H9 (cell line): Measurements from ENCODE around the gene GPR183. TPM values are rescaled to one million over a fixed set of nuclear protein-coding genes. Genes with fewer than 3 reads are reported as not detected.

Source experiments
- DNase-seq: peaks from one replicate; pipeline ENCODE4 v3.0.0-alpha.2; 2017
- H2AFZ ChIP-seq: one replicate; pipeline ENCODE4 v1.6.1; 2013; ENCODE audit warnings: mild to moderate bottlenecking, low read length, control low read depth, moderate library complexity
- H2AK5ac ChIP-seq: 2 replicates; pipeline ENCODE4 v1.6.1; 2013; ENCODE audit warnings: low read length, control low read depth, mixed read lengths; ENCODE audit not compliant: insufficient read length
- H2BK120ac ChIP-seq: one replicate; pipeline ENCODE4 v1.6.1; 2013; ENCODE audit warnings: low read depth, mild to moderate bottlenecking, low read length, control low read depth, inconsistent platforms; ENCODE audit not compliant: poor library complexity, severe bottlenecking
- H2BK12ac ChIP-seq: 2 replicates; pipeline ENCODE4 v1.6.1; 2013; ENCODE audit warnings: low read length, control low read depth, mixed read lengths, low read depth; ENCODE audit not compliant: insufficient read length
- H2BK15ac ChIP-seq: 2 replicates; pipeline ENCODE4 v1.6.1; 2013; ENCODE audit warnings: low read depth, low read length, control low read depth
- H2BK20ac ChIP-seq: one replicate; pipeline ENCODE4 v1.6.1; 2013; ENCODE audit warnings: low read depth, mild to moderate bottlenecking, low read length, control low read depth, inconsistent platforms; ENCODE audit not compliant: poor library complexity, severe bottlenecking
- H2BK5ac ChIP-seq: 2 replicates; pipeline ENCODE4 v1.6.1; 2013; ENCODE audit warnings: low read length, control low read depth, mixed read lengths; ENCODE audit not compliant: insufficient read length
- H3K14ac ChIP-seq: 2 replicates; pipeline ENCODE4 v1.6.1; 2013; ENCODE audit warnings: low read length, control low read depth; ENCODE audit not compliant: insufficient read depth
- H3K18ac ChIP-seq: 2 replicates; pipeline ENCODE4 v1.6.1; 2013; ENCODE audit warnings: low read depth, mild to moderate bottlenecking, mixed read lengths, low read length, control low read depth; ENCODE audit not compliant: insufficient read length
- H3K23ac ChIP-seq: 2 replicates; pipeline ENCODE4 v1.6.1; 2013; ENCODE audit warnings: low read length, control low read depth, mixed read lengths, low read depth; ENCODE audit not compliant: insufficient read length
- H3K23me2 ChIP-seq: 2 replicates; pipeline ENCODE4 v1.6.1; 2013; ENCODE audit warnings: low read depth, mild to moderate bottlenecking, mixed read lengths, low read length, control low read depth; ENCODE audit not compliant: insufficient read length, poor library complexity, severe bottlenecking
- H3K27ac ChIP-seq: 2 replicates; pipeline ENCODE4 v1.5.1; 2013; ENCODE audit warnings: low read length, control low read depth, mixed read lengths, low read depth; ENCODE audit not compliant: insufficient read length
- H3K27me3 ChIP-seq: 2 replicates; pipeline ENCODE4 v1.6.1; 2013; ENCODE audit warnings: low read length, control low read depth, inconsistent platforms; ENCODE audit not compliant: insufficient read depth
- H3K4ac ChIP-seq: 2 replicates; pipeline ENCODE4 v1.6.1; 2013; ENCODE audit warnings: low read depth, mild to moderate bottlenecking, control low read depth, inconsistent platforms, low read length, moderate library complexity
- H3K4me1 ChIP-seq: 2 replicates; pipeline ENCODE4 v1.6.1; 2013; ENCODE audit warnings: low read length, control low read depth, inconsistent platforms; ENCODE audit not compliant: insufficient read depth
- H3K4me2 ChIP-seq: 2 replicates; pipeline ENCODE4 v1.6.1; 2013; ENCODE audit warnings: low read length, control low read depth, mixed read lengths; ENCODE audit not compliant: insufficient read length, insufficient read depth
- H3K56ac ChIP-seq: 2 replicates; pipeline ENCODE4 v1.6.1; 2013; ENCODE audit warnings: low read depth, mild to moderate bottlenecking, mixed read lengths, low read length, control low read depth; ENCODE audit not compliant: insufficient read length
- H3K79me1 ChIP-seq: 2 replicates; pipeline ENCODE4 v1.6.1; 2013; ENCODE audit warnings: low read depth, mild to moderate bottlenecking, moderate library complexity, low read length, control low read depth, inconsistent platforms; ENCODE audit not compliant: insufficient read depth, poor library complexity, severe bottlenecking
- H3K79me2 ChIP-seq: 2 replicates; pipeline ENCODE4 v1.6.1; 2013; ENCODE audit warnings: low read length, control low read depth, inconsistent platforms; ENCODE audit not compliant: insufficient read depth
- H3K9ac ChIP-seq: 2 replicates; pipeline ENCODE4 v1.6.1; 2013; ENCODE audit warnings: low read length, control low read depth, mixed read lengths; ENCODE audit not compliant: insufficient read length; ENCODE audit errors: extremely low read depth
- H3K9me3 ChIP-seq: one replicate; pipeline ENCODE4 v1.6.1; 2013; ENCODE audit warnings: low read depth, low read length, inconsistent platforms; ENCODE audit not compliant: control insufficient read depth
- H3T11ph ChIP-seq: one replicate; pipeline ENCODE4 v1.6.1; 2013; ENCODE audit warnings: mild to moderate bottlenecking, low read length, control low read depth, inconsistent platforms
- H4K20me1 ChIP-seq: one replicate; pipeline ENCODE4 v1.6.1; 2013; ENCODE audit not compliant: control insufficient read depth, insufficient read length, insufficient read depth
- H4K5ac ChIP-seq: 2 replicates; pipeline ENCODE4 v1.6.1; 2013; ENCODE audit warnings: low read depth, mild to moderate bottlenecking, mixed read lengths, low read length, control low read depth; ENCODE audit not compliant: insufficient read length
- H4K8ac ChIP-seq: replicated peaks from 2 replicates; pipeline ENCODE4 v1.6.1; 2013; ENCODE audit warnings: low read length, control low read depth, mixed read lengths, low read depth; ENCODE audit not compliant: insufficient read length
- H4K91ac ChIP-seq: 2 replicates; pipeline ENCODE4 v1.6.1; 2013; ENCODE audit warnings: low read depth, mild to moderate bottlenecking, moderate library complexity, mixed read lengths, low read length, control low read depth; ENCODE audit not compliant: insufficient read length
- H3K27ac Mint-ChIP-seq, 3 experiments: 2 replicates in 2 of 3; 3 replicates in 1 of 3; pipeline ENCODE4 v1.8.0; 2020 to 2021; ENCODE audit warnings: mixed read lengths in 3 of 3, mild to moderate bottlenecking in 1 of 3, moderate library complexity in 1 of 3
- H3K27me3 Mint-ChIP-seq: 2 replicates; pipeline ENCODE4 v1.8.0; 2021; ENCODE audit warnings: low read depth, mild to moderate bottlenecking, moderate library complexity, mixed read lengths
- H3K36me3 Mint-ChIP-seq, 3 experiments: 2 replicates in 2 of 3; 3 replicates in 1 of 3; pipeline ENCODE4 v1.8.0; 2020 to 2021; ENCODE audit warnings: low read depth in 3 of 3, mixed read lengths in 3 of 3; ENCODE audit not compliant: insufficient read depth in 1 of 3
- H3K4me1 Mint-ChIP-seq, 2 experiments: 2 replicates each; pipeline ENCODE4 v1.8.0; 2020; ENCODE audit warnings: mixed read lengths in 2 of 2
- H3K4me3 Mint-ChIP-seq, 2 experiments: 2 replicates in 1 of 2; 3 replicates in 1 of 2; pipeline ENCODE4 v1.8.0; 2020 to 2021; ENCODE audit warnings: mild to moderate bottlenecking in 2 of 2, mixed read lengths in 2 of 2, moderate library complexity in 1 of 2
- H3K9me3 Mint-ChIP-seq, 2 experiments: 2 replicates in 1 of 2; 3 replicates in 1 of 2; pipeline ENCODE4 v1.8.0; 2020; ENCODE audit warnings: mild to moderate bottlenecking in 2 of 2, mixed read lengths in 2 of 2, moderate library complexity in 1 of 2
- CTCF ChIP-seq: fragments of 200-600 bp; sonication (generic); conservative IDR thresholded peaks from 3 replicates; pipeline ENCODE4 v1.8.0; 2021; ENCODE audit warnings: antibody characterized with exemption, mild to moderate bottlenecking
- WGBS: extraction: QIAGEN DNeasy Blood & Tissue Kit; methylation state at CpG from one replicate; pipeline ENCODE4 v1.1.7; 2013; ENCODE audit warnings: missing lambda C conversion rate, low lambda C conversion rate, mixed read lengths; ENCODE audit not compliant: insufficient read length; ENCODE audit errors: extremely low coverage; 5-methylcytosine and 5-hydroxymethylcytosine counted together
- total RNA-seq: library from RNA; stranded (reverse); gene quantifications from 2 replicates; pipeline ENCODE4 v1.2.1, GENCODE V29; 2021

GPR183 gene
- total RNA-seq, 1 experiment from 2014 or later = not detected

GRCh38 chr13:99251921-99252320 lies 55.3 kb downstream of the GPR183 start:
- no peak overlapping the region for H2BK15ac ChIP-seq
- H3K23me2 ChIP-seq = no peaks in the 10 kb centered on the region
- H3K27me3 ChIP-seq = no peaks in the 10 kb centered on the region
- H4K91ac ChIP-seq = no peak overlapping the region
- Mint-ChIP-seq H3K27me3 (no peaks in the 10 kb centered on the region), H3K27ac (peak overlapping the region in 1 of 3 experiments; percentile 67; a peak in 1 of 7 replicates), H3K36me3 (peaks cover 8 to 31% (median 29%) of the 10 kb centered on the region in 3 experiments; a peak in 6 of 7 replicates), H3K4me1 (peaks cover 12 to 18% of the 10 kb centered on the region in 2 experiments), H3K9me3 (no peaks in the 10 kb centered on the region), H3K4me3 (no peak overlapping the region)
- no peak overlapping the region for H3K18ac ChIP-seq
- H3K56ac ChIP-seq = no peak overlapping the region
- no peak overlapping the region for H2BK5ac ChIP-seq
- no peaks in the 10 kb centered on the region for H3K9me3 ChIP-seq
- H3T11ph ChIP-seq = no peak overlapping the region
- H3K4me1 ChIP-seq = no peaks in the 10 kb centered on the region
- no peak overlapping the region for H2AK5ac ChIP-seq
- no peak overlapping the region for H3K9ac ChIP-seq
- H3K27ac ChIP-seq = no peak overlapping the region
- TF ChIP-seq CTCF = no peak
- H4K8ac ChIP-seq = no peak overlapping the region
- WGBS = no CpG with 5 or more reads among the region's 4 CpGs
- H3K79me1 ChIP-seq = no peaks in the 10 kb centered on the region
- H3K4me2 ChIP-seq = no peak overlapping the region
- DNase-seq = no peak
- peaks cover 2% of the 10 kb centered on the region for H4K20me1 ChIP-seq
- no peak overlapping the region for H3K4ac ChIP-seq
- no peak overlapping the region for H3K23ac ChIP-seq
- H3K14ac ChIP-seq = no peak overlapping the region
- no peak overlapping the region for H2BK20ac ChIP-seq
- H4K5ac ChIP-seq = no peak overlapping the region
- no peak overlapping the region for H2BK120ac ChIP-seq
- H2BK12ac ChIP-seq = no peak overlapping the region
- no peaks in the 10 kb centered on the region for H3K79me2 ChIP-seq
- no peak overlapping the region for H2AFZ ChIP-seq
